Endothelial cell of umbilical vein (primary cell): Measurements from ENCODE around the gene FAM120A. TPM values are rescaled to one million over a fixed set of nuclear protein-coding genes. Genes with fewer than 3 reads are reported as not detected.

Experiments
- BruUV-seq: library from RNA; stranded (reverse); fragments of 400-500 nt; replicated peaks from 2 replicates; lab custom pipeline; 2021; lab: Mats Ljungman, UMichigan
- CTCF ChIA-PET: fragments of 300-600, 350-600 bp; sonication (Branson Sonifier 250); formaldehyde crosslinking; loops from one replicate; lab custom pipeline; 2021; ENCODE audit warnings: antibody characterized with exemption, inconsistent platforms; lab: Charles Lee
- POLR2A ChIA-PET: fragments of 300-600, 350-600 bp; sonication (Branson Sonifier 250); formaldehyde crosslinking; loops from one replicate; lab custom pipeline; 2021; ENCODE audit warnings: antibody characterized with exemption, inconsistent platforms; lab: Charles Lee
- DNase-seq: peaks from one replicate; pipeline ENCODE4 v3.0.0-alpha.2; 2011; ENCODE audit warnings: low read depth, low spot score
- FAIRE-seq: peaks from 2 replicates; lab custom pipeline; 2011; peaks lifted over from hg19 to GRCh38; lab: Jason Lieb, UNC
- H2AFZ ChIP-seq: 2 replicates; pipeline ENCODE4 v1.6.0; 2012; ENCODE audit warnings: low read depth, low read length, control low read depth, inconsistent platforms
- H3K27ac ChIP-seq: 2 replicates; pipeline ENCODE4 v1.5.1; 2011; ENCODE audit warnings: low read depth, mild to moderate bottlenecking, control low read depth, low read length, moderate library complexity; ENCODE audit not compliant: insufficient read depth
- H3K27me3 ChIP-seq, 2 experiments: 2 replicates each; pipeline versions ENCODE4 v1.6.0 to v1.6.1; 2011; ENCODE audit warnings: low read length in 2 of 2, mixed read lengths in 1 of 2; ENCODE audit not compliant: control insufficient read depth in 2 of 2, insufficient read depth in 2 of 2
- H3K36me3 ChIP-seq, 2 experiments: 2 replicates in 1 of 2; 3 replicates in 1 of 2; pipeline ENCODE4 v1.5.1; 2011; ENCODE audit warnings: low read length in 2 of 2, mild to moderate bottlenecking in 1 of 2, moderate library complexity in 1 of 2; ENCODE audit not compliant: control insufficient read depth in 2 of 2, insufficient read depth in 2 of 2; ENCODE audit errors: extremely low read depth in 1 of 2
- H3K4me1 ChIP-seq: 3 replicates; pipeline ENCODE4 v1.5.1; 2011; ENCODE audit warnings: mild to moderate bottlenecking, low read length; ENCODE audit not compliant: control insufficient read depth, insufficient read depth; ENCODE audit errors: extremely low read depth
- H3K4me2 ChIP-seq: 2 replicates; pipeline ENCODE4 v1.6.1; 2011; ENCODE audit warnings: low read length, control low read depth, mixed read lengths; ENCODE audit not compliant: insufficient read depth
- H3K4me3 ChIP-seq, 3 experiments: fragments of 200-600 bp in 1 of 3; sonication (generic), shearing (Covaris generic) in 1 of 3; replicated peaks in 1 of 3; 2 replicates each; pipeline ENCODE4 v1.5.1; 2011 to 2016; ENCODE audit warnings: control low read depth in 3 of 3, low read length in 3 of 3, mild to moderate bottlenecking in 2 of 3, inconsistent platforms in 1 of 3, low read depth in 1 of 3, moderate library complexity in 1 of 3; ENCODE audit not compliant: insufficient read depth in 1 of 3
- H3K79me2 ChIP-seq: 2 replicates; pipeline ENCODE4 v1.6.0; 2012; ENCODE audit warnings: low read length, inconsistent platforms; ENCODE audit not compliant: control insufficient read depth, insufficient read depth
- H3K9ac ChIP-seq: replicated peaks from 2 replicates; pipeline ENCODE3; 2011; ENCODE audit warnings: low read length, control low read depth; ENCODE audit not compliant: insufficient read depth; ENCODE audit errors: extremely low read depth
- H3K9me1 ChIP-seq: replicated peaks from 3 replicates; pipeline ENCODE4 v1.6.0; 2011; ENCODE audit warnings: mild to moderate bottlenecking, low read length; ENCODE audit not compliant: control insufficient read depth, insufficient read depth; ENCODE audit errors: extremely low read depth
- H3K9me3 ChIP-seq: replicated peaks from 2 replicates; pipeline ENCODE4 v1.5.1; 2012; ENCODE audit warnings: low read length, inconsistent platforms; ENCODE audit not compliant: control insufficient read depth, insufficient read depth
- H4K20me1 ChIP-seq: replicated peaks from 2 replicates; pipeline ENCODE3; 2011; ENCODE audit warnings: mild to moderate bottlenecking, low read length; ENCODE audit not compliant: control insufficient read depth, insufficient read depth; ENCODE audit errors: extremely low read depth
- EZH2 ChIP-seq: IDR thresholded peaks from 2 replicates; pipeline ENCODE4 v1.6.1; 2012; ENCODE audit warnings: borderline replicate concordance, low read depth, mild to moderate bottlenecking, moderate library complexity, low read length, inconsistent platforms; ENCODE audit not compliant: severe bottlenecking
- FOS ChIP-seq: IDR thresholded peaks from 2 replicates; pipeline ENCODE4 v1.6.1; 2011; ENCODE audit warnings: mild to moderate bottlenecking, low read length, moderate library complexity, borderline replicate concordance; ENCODE audit not compliant: insufficient read depth
- GATA2 ChIP-seq: IDR thresholded peaks from 2 replicates; pipeline ENCODE4 v1.7.0; 2011; ENCODE audit warnings: low read depth, mild to moderate bottlenecking, moderate library complexity, mixed read lengths, low read length; ENCODE audit not compliant: insufficient read length, insufficient read depth
- JUN ChIP-seq: IDR thresholded peaks from 2 replicates; pipeline ENCODE4 v1.6.1; 2011; ENCODE audit warnings: borderline replicate concordance, low read depth; ENCODE audit not compliant: insufficient read length, insufficient read depth
- MYC ChIP-seq: IDR thresholded peaks from one replicate; pipeline ENCODE4 v1.6.1; 2011; ENCODE audit warnings: mild to moderate bottlenecking, low read depth, low read length
- POLR2A ChIP-seq: IDR thresholded peaks from 2 replicates; pipeline ENCODE4 v1.6.1; 2012; ENCODE audit warnings: low read depth, mild to moderate bottlenecking, control low read depth, low read length
- POLR2AphosphoS5 ChIP-seq: IDR thresholded peaks from 2 replicates; pipeline ENCODE4 v1.6.1; 2012; ENCODE audit warnings: low read depth, mild to moderate bottlenecking, control low read depth, low read length, moderate library complexity; ENCODE audit not compliant: insufficient read depth
- dilution Hi-C: fragments of 300-500 bp; cut with MboI; formaldehyde crosslinking; loops from one replicate; pipeline ENCODE4 v1.15.0; 2019; ENCODE audit warnings: low sequenced_read_pairs; ENCODE audit not compliant: extremely low pct_ligation_motif_present
- intact Hi-C: fragments of 100-400 bp; cut with micrococcal nuclease; formaldehyde crosslinking; loops from one replicate; pipeline ENCODE4 v1.10.0; 2022
- polyA plus RNA-seq, 4 experiments: library from polyadenylated mRNA; depleted of rRNA in 3 of 4; stranded (reverse) in 3 of 4; unstranded in 1 of 4; fragments of >200 nt; gene quantifications; 2 replicates each; pipeline versions ENCODE4 v1.2.1 to v1.2.3, GENCODE V29; 2011 to 2012; ENCODE audit warnings: missing spikeins in 1 of 4
- total RNA-seq: library from RNA; stranded (reverse); gene quantifications from 2 replicates; pipeline ENCODE4 v1.2.3, GENCODE V29; 2021
- TF ChIP-seq, protein P1 (sequence below): IDR thresholded peaks from 2 replicates; pipeline ENCODE4 v1.6.1; 2011; ENCODE audit not compliant: insufficient read depth, insufficient read length
- TF ChIP-seq, protein P2 (sequence below), 2 donors: IDR thresholded peaks; 1 replicate in 1 of 2; 2 replicates in 1 of 2; pipeline ENCODE4 v1.5.1; 2011; ENCODE audit warnings: low read length in 2 of 2, mild to moderate bottlenecking in 2 of 2, moderate library complexity in 2 of 2, control low read depth in 1 of 2, inconsistent platforms in 1 of 2, low read depth in 1 of 2; ENCODE audit not compliant: insufficient read depth in 1 of 2; ENCODE audit errors: extremely low read depth in 1 of 2

The FAM120A gene
- total and polyA plus RNA-seq, 2 donors (not counting 3 experiments of a cell fraction or from before 2014, with no cell fraction given) = 66.8 to 126 TPM

DNA sequence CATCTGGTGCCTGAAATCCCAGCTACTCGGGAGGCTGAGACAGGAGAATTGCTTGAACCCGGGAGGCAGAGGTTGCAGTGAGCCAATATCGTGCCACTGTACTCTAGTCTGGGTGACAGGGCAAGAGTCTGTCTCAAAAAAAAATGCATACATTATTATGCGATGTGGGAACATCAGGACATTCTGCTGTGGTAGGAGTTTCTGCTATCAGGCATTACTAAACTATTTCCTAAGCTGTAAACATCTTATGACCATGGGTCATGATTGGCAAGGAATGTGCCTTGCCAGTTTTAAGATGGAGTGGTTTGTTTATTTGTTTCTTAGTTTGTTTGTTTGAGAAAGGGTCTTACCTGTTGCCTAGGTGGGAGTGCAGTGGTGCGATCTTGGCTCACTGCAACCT is 45.1 kb upstream of the FAM120A start:
- DNase-seq (no peak), FAIRE-seq (no peak)
- H3K27ac ChIP-seq = no peak overlapping the region
- BruUV-seq = no TSS peak
- dilution Hi-C loops (no loop called here), intact Hi-C loops (no loop called here)
- ChIA-PET CTCF (no interaction called here), POLR2A (no interaction called here)
- no peak overlapping the region for H2AFZ ChIP-seq
- no peaks in the 10 kb centered on the region for H4K20me1 ChIP-seq
- TF ChIP-seq, protein P1, sequence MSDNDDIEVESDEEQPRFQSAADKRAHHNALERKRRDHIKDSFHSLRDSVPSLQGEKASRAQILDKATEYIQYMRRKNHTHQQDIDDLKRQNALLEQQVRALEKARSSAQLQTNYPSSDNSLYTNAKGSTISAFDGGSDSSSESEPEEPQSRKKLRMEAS = no peak
- TF ChIP-seq MYC = no peak
- no peak for TF ChIP-seq FOS
- TF ChIP-seq, protein P2, sequence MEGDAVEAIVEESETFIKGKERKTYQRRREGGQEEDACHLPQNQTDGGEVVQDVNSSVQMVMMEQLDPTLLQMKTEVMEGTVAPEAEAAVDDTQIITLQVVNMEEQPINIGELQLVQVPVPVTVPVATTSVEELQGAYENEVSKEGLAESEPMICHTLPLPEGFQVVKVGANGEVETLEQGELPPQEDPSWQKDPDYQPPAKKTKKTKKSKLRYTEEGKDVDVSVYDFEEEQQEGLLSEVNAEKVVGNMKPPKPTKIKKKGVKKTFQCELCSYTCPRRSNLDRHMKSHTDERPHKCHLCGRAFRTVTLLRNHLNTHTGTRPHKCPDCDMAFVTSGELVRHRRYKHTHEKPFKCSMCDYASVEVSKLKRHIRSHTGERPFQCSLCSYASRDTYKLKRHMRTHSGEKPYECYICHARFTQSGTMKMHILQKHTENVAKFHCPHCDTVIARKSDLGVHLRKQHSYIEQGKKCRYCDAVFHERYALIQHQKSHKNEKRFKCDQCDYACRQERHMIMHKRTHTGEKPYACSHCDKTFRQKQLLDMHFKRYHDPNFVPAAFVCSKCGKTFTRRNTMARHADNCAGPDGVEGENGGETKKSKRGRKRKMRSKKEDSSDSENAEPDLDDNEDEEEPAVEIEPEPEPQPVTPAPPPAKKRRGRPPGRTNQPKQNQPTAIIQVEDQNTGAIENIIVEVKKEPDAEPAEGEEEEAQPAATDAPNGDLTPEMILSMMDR (IDR thresholded peaks at IDR 0.05; ENCODE audit: extremely low read depth in 1 of 2, insufficient read depth in 1 of 2, low read depth in 1 of 2, low read length in 2 of 2) = no peak
- TF ChIP-seq EZH2 = no peak
- no peak for TF ChIP-seq POLR2A
- no peak for TF ChIP-seq JUN
- no peak for TF ChIP-seq GATA2
- no peak for TF ChIP-seq POLR2AphosphoS5
- no peaks in the 10 kb centered on the region for H3K79me2 ChIP-seq
- no peak overlapping the region for H3K9ac ChIP-seq
- H3K4me2 ChIP-seq = no peak overlapping the region
- H3K36me3 ChIP-seq = no peaks in the 10 kb centered on the region
- no peaks in the 10 kb centered on the region for H3K4me1 ChIP-seq
- no peaks in the 10 kb centered on the region for H3K9me3 ChIP-seq
- H3K9me1 ChIP-seq = no peaks in the 10 kb centered on the region
- H3K4me3 ChIP-seq = no peak overlapping the region
- H3K27me3 ChIP-seq = peaks cover 0 to 2% of the 10 kb centered on the region in 2 experiments
